ENCODE data around the gene TNNT3. TPM values are rescaled to one million over a fixed set of nuclear protein-coding genes. Genes with fewer than 3 reads are reported as not detected.

The TNNT3 gene
- total RNA-seq, 4 donors from 2014 or later = 1.7 to 4.1 (median 2.6) TPM; not detected in 1

DNA sequence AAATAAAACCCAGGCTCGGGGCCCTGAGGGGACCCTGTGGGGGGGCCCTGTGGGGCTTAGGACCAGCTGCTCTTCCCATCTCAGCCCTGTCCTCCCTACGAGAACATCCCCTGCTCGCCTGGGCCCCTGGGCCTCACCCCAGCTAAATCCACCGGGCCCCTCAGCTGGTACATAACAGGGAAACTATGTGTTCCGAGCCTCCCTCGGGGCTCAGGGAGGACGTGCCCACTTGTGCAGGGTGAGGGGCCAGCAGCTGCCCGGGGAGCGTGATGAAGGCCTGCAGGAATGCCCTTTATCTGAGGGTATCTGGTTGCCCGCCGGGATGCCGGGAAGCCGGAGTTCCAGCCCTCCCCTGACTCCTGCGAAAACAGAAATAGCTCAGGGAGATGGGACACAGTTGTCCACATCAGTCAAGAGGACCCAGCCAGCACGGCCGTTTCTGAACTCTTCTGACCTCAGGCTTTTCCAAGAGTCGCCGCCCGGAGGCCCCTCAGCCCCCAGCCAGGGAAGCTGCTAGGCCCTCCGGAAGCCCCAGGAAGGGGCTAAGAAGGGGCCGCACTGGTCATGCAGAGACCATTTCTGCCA, 48.2 kb downstream of the TNNT3 start:
- H3K9me3 ChIP-seq = no peaks in the 10 kb centered on the region
- H3K27ac ChIP-seq = no peak overlapping the region
- WGBS, 2 donors = no CpG with 5 or more reads among the region's 21 CpGs
- intact Hi-C loops (cut with DNase I) = no loop called here
- H3K36me3 ChIP-seq = no peaks in the 10 kb centered on the region
- TF ChIP-seq, protein P1, sequence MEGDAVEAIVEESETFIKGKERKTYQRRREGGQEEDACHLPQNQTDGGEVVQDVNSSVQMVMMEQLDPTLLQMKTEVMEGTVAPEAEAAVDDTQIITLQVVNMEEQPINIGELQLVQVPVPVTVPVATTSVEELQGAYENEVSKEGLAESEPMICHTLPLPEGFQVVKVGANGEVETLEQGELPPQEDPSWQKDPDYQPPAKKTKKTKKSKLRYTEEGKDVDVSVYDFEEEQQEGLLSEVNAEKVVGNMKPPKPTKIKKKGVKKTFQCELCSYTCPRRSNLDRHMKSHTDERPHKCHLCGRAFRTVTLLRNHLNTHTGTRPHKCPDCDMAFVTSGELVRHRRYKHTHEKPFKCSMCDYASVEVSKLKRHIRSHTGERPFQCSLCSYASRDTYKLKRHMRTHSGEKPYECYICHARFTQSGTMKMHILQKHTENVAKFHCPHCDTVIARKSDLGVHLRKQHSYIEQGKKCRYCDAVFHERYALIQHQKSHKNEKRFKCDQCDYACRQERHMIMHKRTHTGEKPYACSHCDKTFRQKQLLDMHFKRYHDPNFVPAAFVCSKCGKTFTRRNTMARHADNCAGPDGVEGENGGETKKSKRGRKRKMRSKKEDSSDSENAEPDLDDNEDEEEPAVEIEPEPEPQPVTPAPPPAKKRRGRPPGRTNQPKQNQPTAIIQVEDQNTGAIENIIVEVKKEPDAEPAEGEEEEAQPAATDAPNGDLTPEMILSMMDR (IDR thresholded peaks at IDR 0.05) = no peak
- no peak for TF ChIP-seq POLR2A (IDR thresholded peaks at IDR 0.05)
- no peak for DNase-seq
- no peaks in the 10 kb centered on the region for H3K27me3 ChIP-seq
- no peak overlapping the region for H3K4me3 ChIP-seq (replicated peaks in 1 of 3)
- no peaks in the 10 kb centered on the region for H3K4me1 ChIP-seq

DNA sequence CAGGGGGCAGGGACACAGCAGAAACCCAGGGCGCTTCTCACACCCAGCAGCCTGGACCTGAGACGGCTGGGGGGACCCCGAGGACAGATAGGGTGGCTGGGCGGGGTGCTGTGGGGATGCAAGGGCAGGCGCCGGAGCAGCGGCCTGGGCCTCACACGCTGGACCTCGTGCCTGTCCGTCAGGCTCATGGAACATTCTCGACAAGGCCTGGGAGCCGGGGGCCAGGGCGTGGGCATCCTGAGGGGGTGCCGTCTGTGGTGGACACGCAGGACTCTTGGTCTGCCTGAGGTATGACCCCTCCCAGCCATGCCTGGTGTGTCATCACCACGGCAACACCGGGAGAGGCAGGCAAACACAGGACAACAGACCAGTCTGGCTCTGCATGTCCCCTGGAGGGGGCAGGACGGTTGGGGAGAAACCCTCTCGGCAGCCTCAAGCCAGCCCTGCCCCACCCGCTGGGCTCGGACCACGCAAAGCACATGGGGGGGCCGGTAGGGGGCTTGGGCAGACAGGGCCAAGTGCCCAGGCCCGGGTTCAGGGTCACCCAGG, 49.0 kb downstream of the TNNT3 start:
- no CpG with 5 or more reads among the region's 24 CpGs for WGBS, 2 donors
- TF ChIP-seq POLR2A (IDR thresholded peaks at IDR 0.05) = no peak
- TF ChIP-seq, protein P1 (IDR thresholded peaks at IDR 0.05) = no peak
- Histone ChIP-seq H3K36me3 (no peaks in the 10 kb centered on the region), H3K9me3 (no peaks in the 10 kb centered on the region), H3K4me1 (no peaks in the 10 kb centered on the region), H3K4me3 (replicated peaks in 1 of 3) (no peak overlapping the region), H3K27ac (no peak overlapping the region), H3K27me3 (no peaks in the 10 kb centered on the region)
- intact Hi-C loops (cut with DNase I) = no loop called here
- no peak for DNase-seq

DNA sequence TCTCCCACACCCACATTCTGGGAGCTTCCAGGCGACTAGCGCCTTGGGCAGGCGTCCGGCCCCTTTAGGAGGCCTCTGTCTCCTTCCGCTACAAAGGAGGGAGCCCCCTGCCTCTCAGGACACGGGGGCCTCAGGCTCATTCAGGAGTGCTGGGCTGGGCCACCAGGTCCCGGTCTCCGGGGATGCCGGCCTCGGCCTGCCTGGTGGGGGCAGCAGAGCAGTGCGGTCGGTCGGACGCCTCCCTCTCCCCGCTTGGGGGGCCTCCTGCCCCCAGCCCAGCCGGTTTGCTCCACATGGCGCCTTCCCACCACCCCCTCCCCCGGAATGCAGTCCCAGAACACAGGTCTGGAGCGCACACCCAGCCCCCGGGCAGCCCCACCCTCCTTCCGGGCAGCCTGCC, 49.5 kb downstream of the TNNT3 start:
- no peak overlapping the region for H3K4me3 ChIP-seq (replicated peaks in 1 of 3)

DNA sequence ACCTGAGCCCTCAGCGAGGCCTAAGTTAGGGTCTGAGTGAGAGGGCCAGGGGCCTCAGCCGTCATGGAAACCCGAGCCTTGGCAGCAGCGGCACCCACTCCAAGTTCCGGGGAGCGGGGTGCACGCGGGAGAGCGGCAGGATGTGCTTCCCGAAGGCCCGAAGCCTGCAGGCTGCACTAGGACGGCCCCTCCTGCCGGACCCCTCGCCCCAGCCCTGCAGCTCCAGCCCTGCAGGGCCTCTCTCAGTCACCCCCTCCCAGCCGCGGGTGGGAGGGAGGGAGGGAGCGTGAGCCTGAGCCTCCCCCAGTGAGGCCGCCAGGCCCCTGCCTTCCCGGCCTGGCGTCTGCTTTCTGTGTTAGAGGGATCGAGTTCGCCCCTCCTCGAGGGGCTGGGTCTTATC, 50.3 kb downstream of the TNNT3 start:
- Histone ChIP-seq H3K27me3 (no peaks in the 10 kb centered on the region), H3K4me3 (replicated peaks in 1 of 3) (no peak overlapping the region), H3K27ac (no peak overlapping the region), H3K4me1 (no peaks in the 10 kb centered on the region), H3K9me3 (no peaks in the 10 kb centered on the region), H3K36me3 (no peaks in the 10 kb centered on the region)
- no CpG with 5 or more reads among the region's 23 CpGs for WGBS, 2 donors
- DNase-seq = no peak
- TF ChIP-seq, protein P1 (IDR thresholded peaks at IDR 0.05) = no peak
- no peak for TF ChIP-seq POLR2A (IDR thresholded peaks at IDR 0.05)
- intact Hi-C loops (cut with DNase I) = no loop called here

More for the DNA sequence above, 49.5 kb downstream of the TNNT3 start:
- no peak for DNase-seq
- no CpG with 5 or more reads among the region's 21 CpGs for WGBS, 2 donors
- intact Hi-C loops (cut with DNase I) = no loop called here
- Histone ChIP-seq H3K36me3 (no peaks in the 10 kb centered on the region), H3K4me1 (no peaks in the 10 kb centered on the region), H3K27ac (no peak overlapping the region), H3K9me3 (no peaks in the 10 kb centered on the region), H3K27me3 (no peaks in the 10 kb centered on the region)
- TF ChIP-seq, protein P1 (IDR thresholded peaks at IDR 0.05) = no peak
- TF ChIP-seq POLR2A (IDR thresholded peaks at IDR 0.05) = no peak

DNA sequence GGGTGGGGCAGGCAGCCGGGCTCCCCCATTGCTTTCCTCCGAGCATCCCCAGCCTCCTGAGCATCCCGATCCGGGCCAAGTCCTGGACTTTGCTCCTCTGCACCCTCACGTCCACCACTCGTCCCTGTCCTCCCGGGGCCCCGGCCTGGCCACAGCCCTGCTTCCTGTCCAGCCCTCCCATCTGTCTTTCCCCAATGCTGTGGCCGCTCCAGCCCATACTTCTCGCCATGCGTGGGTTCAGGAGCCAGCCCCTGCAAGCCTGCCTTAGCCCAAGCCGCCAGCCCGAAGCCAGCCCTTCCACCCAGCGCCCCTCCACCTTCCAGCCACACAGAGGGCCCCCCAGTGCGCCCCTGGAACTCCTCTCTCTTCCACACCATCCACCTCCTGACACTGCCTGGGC, 51.5 kb downstream of the TNNT3 start:
- Histone ChIP-seq H3K27ac (no peak overlapping the region), H3K9me3 (no peaks in the 10 kb centered on the region), H3K4me3 (replicated peaks in 1 of 3) (no peak overlapping the region), H3K36me3 (no peaks in the 10 kb centered on the region), H3K27me3 (no peaks in the 10 kb centered on the region), H3K4me1 (no peaks in the 10 kb centered on the region)
- 85 to 87% methylated on average over 3 to 12 of the region's 15 CpGs for WGBS, 2 donors
- TF ChIP-seq POLR2A (IDR thresholded peaks at IDR 0.05) = no peak
- TF ChIP-seq, protein P1 (IDR thresholded peaks at IDR 0.05) = no peak
- no peak for DNase-seq
- intact Hi-C loops (cut with DNase I) = no loop called here

Measured in thyroid gland (tissue), 4 donors.